ENCODE data around the gene SH3GL1. TPM values are rescaled to one million over a fixed set of nuclear protein-coding genes. Genes with fewer than 3 reads are reported as not detected.

The SH3GL1 gene
- 10 to 100 TPM; 54.0 to 66.6 TPM for total RNA-seq

- intact Hi-C loops (cut with DNase I), result loop anchor here (10.0 kb wide), 1 partner anchor 54 kb away; the partner anchor contains the start of gene UBXN6
- peak within 1 kb of the TSS; percentile 96 for H3K4me3 ChIP-seq
- H3K4me1 ChIP-seq, result peaks cover 13% of the 10 kb centered on the region
- H3K9ac ChIP-seq (ENCODE audit: low read depth in 2 of 2, low read length in 2 of 2), result peak within 1 kb of the TSS; percentile 93 to 98
- no peaks in the 10 kb centered on the region for H3K36me3 ChIP-seq
- peak within 1 kb of the TSS; percentile 92 for H3K27ac ChIP-seq
- H3K9me3 ChIP-seq, result no peaks in the 10 kb centered on the region
- no peaks in the 10 kb centered on the region for H3K27me3 ChIP-seq
- TF ChIP-seq CTCF (IDR thresholded peaks at IDR 0.05), result peak; percentile 70
- peak; percentile 92 for DNase-seq
Measured at GRCh38 chr19:4400135-4400936, at the start of gene SH3GL1. Gene SH3GL1, minus strand, starts transcription at chr19:4400547. Its CDS starts 179 bp downstream, at chr19:4400368.

- no peak overlapping the region for H3K27ac ChIP-seq
- no peak for TF ChIP-seq CTCF (IDR thresholded peaks at IDR 0.05)
- intact Hi-C loops (cut with DNase I), result loop anchor here (10.0 kb wide), 1 partner anchor 45 kb away; the partner anchor contains the start of genes CHAF1A and SH3GL1
Measured at GRCh38 chr19:4449639-4450028, 49.3 kb upstream of the SH3GL1 start.

GRCh38 chr19:4449022-4449638 lies 48.8 kb upstream of the SH3GL1 start:
- no peak for TF ChIP-seq CTCF (IDR thresholded peaks at IDR 0.05)
- Histone ChIP-seq H3K4me1 (no peaks in the 10 kb centered on the region), H3K36me3 (peaks cover 30% of the 10 kb centered on the region), H3K9me3 (no peaks in the 10 kb centered on the region), H3K9ac (ENCODE audit: low read depth in 2 of 2, low read length in 2 of 2) (no peak overlapping the region), H3K27ac (no peak overlapping the region), H3K27me3 (no peaks in the 10 kb centered on the region), H3K4me3 (no peak overlapping the region)
- intact Hi-C loops (cut with DNase I), result no loop called here
- no peak for DNase-seq

More at GRCh38 chr19:4449639-4450028, 49.3 kb upstream of the SH3GL1 start:
- H3K4me3 ChIP-seq, result no peak overlapping the region
- no peak for DNase-seq
- no peaks in the 10 kb centered on the region for H3K4me1 ChIP-seq
- H3K27me3 ChIP-seq, result no peaks in the 10 kb centered on the region
- H3K9me3 ChIP-seq, result no peaks in the 10 kb centered on the region
- no peak overlapping the region for H3K9ac ChIP-seq (ENCODE audit: low read depth in 2 of 2, low read length in 2 of 2)
- H3K36me3 ChIP-seq, result peaks cover 30% of the 10 kb centered on the region

- DNase-seq, result no peak
- Histone ChIP-seq H3K36me3 (peaks cover 27% of the 10 kb centered on the region), H3K4me3 (no peak overlapping the region), H3K4me1 (no peaks in the 10 kb centered on the region), H3K9ac (ENCODE audit: low read depth in 2 of 2, low read length in 2 of 2) (no peak overlapping the region), H3K9me3 (no peaks in the 10 kb centered on the region), H3K27me3 (no peaks in the 10 kb centered on the region), H3K27ac (no peak overlapping the region)
- TF ChIP-seq CTCF (IDR thresholded peaks at IDR 0.05), result no peak
- intact Hi-C loops (cut with DNase I), result no loop called here
Measured at GRCh38 chr19:4448147-4448985, 48.0 kb upstream of the SH3GL1 start.

Measured in colonic mucosa (tissue), 4 donors.